Central memory CD8-positive, alpha-beta T cell (primary cell): ENCODE results near the gene MPZL1.

Experiments
- ATAC-seq: fragments of 150-1000 bp; cut with Tn5 transposase; replicated peaks from 2 replicates; pipeline ENCODE4 v1.10.0; 2022; ENCODE audit warnings: mild to moderate bottlenecking, moderate FRiP score, moderate number of reproducible peaks; ENCODE audit not compliant: poor library complexity, severe bottlenecking; ENCODE audit errors: extremely low read depth
- DNase-seq, 2 donors: peaks; one replicate each; pipeline ENCODE4 v3.0.0; 2021; ENCODE audit warnings: low spot score in 2 of 2
- H3K27ac Mint-ChIP-seq: one replicate; pipeline ENCODE4 v1.8.0; 2022; ENCODE audit warnings: low read depth, mild to moderate bottlenecking, moderate library complexity, mixed read lengths
- H3K27me3 Mint-ChIP-seq: one replicate; pipeline ENCODE4 v1.8.0; 2022; ENCODE audit warnings: mixed read lengths
- H3K36me3 Mint-ChIP-seq: one replicate; pipeline ENCODE4 v1.8.0; 2022; ENCODE audit warnings: mild to moderate bottlenecking, moderate library complexity, mixed read lengths; ENCODE audit not compliant: insufficient read depth
- H3K4me1 Mint-ChIP-seq: one replicate; pipeline ENCODE4 v1.8.0; 2022; ENCODE audit warnings: mixed read lengths
- H3K4me3 Mint-ChIP-seq: one replicate; pipeline ENCODE4 v1.8.0; 2022; ENCODE audit warnings: mild to moderate bottlenecking, moderate library complexity, mixed read lengths
- H3K9me3 Mint-ChIP-seq: one replicate; pipeline ENCODE4 v1.8.0; 2022; ENCODE audit warnings: mixed read lengths

MPZL1 gene

GRCh38 chr1:167749741-167750140, 28.0 kb downstream of the MPZL1 start:
- Mint-ChIP-seq H3K27me3 (no peaks in the 10 kb centered on the region), H3K4me1 (peaks cover 7% of the 10 kb centered on the region), H3K36me3 (no peaks in the 10 kb centered on the region), H3K27ac (no peak overlapping the region), H3K9me3 (no peaks in the 10 kb centered on the region), H3K4me3 (no peak overlapping the region)
- no peak for ATAC-seq
- DNase-seq = no peak

GRCh38 chr1:167750641-167751040, 28.9 kb downstream of the MPZL1 start:
- H3K4me1 Mint-ChIP-seq = peaks cover 7% of the 10 kb centered on the region
- no peaks in the 10 kb centered on the region for H3K9me3 Mint-ChIP-seq
- no peak overlapping the region for H3K27ac Mint-ChIP-seq
- no peaks in the 10 kb centered on the region for H3K27me3 Mint-ChIP-seq
- no peaks in the 10 kb centered on the region for H3K36me3 Mint-ChIP-seq
- H3K4me3 Mint-ChIP-seq = no peak overlapping the region
- ATAC-seq (no peak), DNase-seq (no peak)

- H3K27me3 Mint-ChIP-seq = no peaks in the 10 kb centered on the region
Measured at GRCh38 chr1:167751676-167752075, 29.9 kb downstream of the MPZL1 start.

GRCh38 chr1:167752219-167752985, 30.6 kb downstream of the MPZL1 start:
- peaks cover 7% of the 10 kb centered on the region for H3K4me1 Mint-ChIP-seq
- no peak for DNase-seq
- no peaks in the 10 kb centered on the region for H3K27me3 Mint-ChIP-seq
- H3K27ac Mint-ChIP-seq = no peak overlapping the region
- H3K9me3 Mint-ChIP-seq = no peaks in the 10 kb centered on the region
- ATAC-seq = no peak
- H3K36me3 Mint-ChIP-seq = no peaks in the 10 kb centered on the region
- H3K4me3 Mint-ChIP-seq = no peak overlapping the region

More at GRCh38 chr1:167751676-167752075, 29.9 kb downstream of the MPZL1 start:
- no peak overlapping the region for H3K27ac Mint-ChIP-seq
- H3K9me3 Mint-ChIP-seq = no peaks in the 10 kb centered on the region
- ATAC-seq (no peak), DNase-seq (no peak)
- H3K36me3 Mint-ChIP-seq = no peaks in the 10 kb centered on the region
- no peak overlapping the region for H3K4me3 Mint-ChIP-seq
- H3K4me1 Mint-ChIP-seq = peaks cover 7% of the 10 kb centered on the region

GRCh38 chr1:167755654-167756053, 33.9 kb downstream of the MPZL1 start:
- no peaks in the 10 kb centered on the region for H3K36me3 Mint-ChIP-seq
- no peak overlapping the region for H3K4me3 Mint-ChIP-seq
- no peak for DNase-seq
- no peak for ATAC-seq
- no peaks in the 10 kb centered on the region for H3K27me3 Mint-ChIP-seq
- H3K27ac Mint-ChIP-seq = no peak overlapping the region
- H3K4me1 Mint-ChIP-seq = peaks cover 7% of the 10 kb centered on the region
- H3K9me3 Mint-ChIP-seq = no peaks in the 10 kb centered on the region

- Mint-ChIP-seq H3K4me1 (peaks cover 19% of the 10 kb centered on the region), H3K27me3 (no peaks in the 10 kb centered on the region), H3K9me3 (no peaks in the 10 kb centered on the region), H3K27ac (no peak overlapping the region), H3K4me3 (no peak overlapping the region), H3K36me3 (no peaks in the 10 kb centered on the region)
- ATAC-seq (no peak), DNase-seq (no peak)
Measured at GRCh38 chr1:167756730-167757405, 35.1 kb downstream of the MPZL1 start.

GRCh38 chr1:167757433-167758309, 35.9 kb downstream of the MPZL1 start:
- H3K9me3 Mint-ChIP-seq = no peaks in the 10 kb centered on the region
- no peaks in the 10 kb centered on the region for H3K27me3 Mint-ChIP-seq
- DNase-seq = no peak
- ATAC-seq = no peak
- no peaks in the 10 kb centered on the region for H3K36me3 Mint-ChIP-seq
- H3K4me3 Mint-ChIP-seq = no peak overlapping the region
- no peak overlapping the region for H3K27ac Mint-ChIP-seq
- H3K4me1 Mint-ChIP-seq = peaks cover 25% of the 10 kb centered on the region

GRCh38 chr1:167761400-167761799, 39.6 kb downstream of the MPZL1 start:
- no peaks in the 10 kb centered on the region for H3K36me3 Mint-ChIP-seq

GRCh38 chr1:167762061-167762746, 40.4 kb downstream of the MPZL1 start:
- no peaks in the 10 kb centered on the region for H3K27me3 Mint-ChIP-seq
- ATAC-seq (no peak), DNase-seq (no peak)
- H3K9me3 Mint-ChIP-seq = no peaks in the 10 kb centered on the region
- no peaks in the 10 kb centered on the region for H3K36me3 Mint-ChIP-seq
- no peak overlapping the region for H3K4me3 Mint-ChIP-seq
- peaks cover 20% of the 10 kb centered on the region for H3K4me1 Mint-ChIP-seq
- H3K27ac Mint-ChIP-seq = peak overlapping the region; percentile 22

More at GRCh38 chr1:167761400-167761799, 39.6 kb downstream of the MPZL1 start:
- Mint-ChIP-seq H3K27ac (peak overlapping the region; percentile 22), H3K9me3 (no peaks in the 10 kb centered on the region), H3K27me3 (no peaks in the 10 kb centered on the region), H3K4me3 (no peak overlapping the region), H3K4me1 (peaks cover 20% of the 10 kb centered on the region)
- DNase-seq (no peak), ATAC-seq (no peak)

- ATAC-seq = no peak
- no peak overlapping the region for H3K4me3 Mint-ChIP-seq
- DNase-seq = no peak
- H3K4me1 Mint-ChIP-seq = peaks cover 20% of the 10 kb centered on the region
- H3K36me3 Mint-ChIP-seq = no peaks in the 10 kb centered on the region
- no peak overlapping the region for H3K27ac Mint-ChIP-seq
- no peaks in the 10 kb centered on the region for H3K27me3 Mint-ChIP-seq
- H3K9me3 Mint-ChIP-seq = no peaks in the 10 kb centered on the region
Measured at GRCh38 chr1:167763525-167764220, 41.9 kb downstream of the MPZL1 start.

- Mint-ChIP-seq H3K27me3 (no peaks in the 10 kb centered on the region), H3K36me3 (no peaks in the 10 kb centered on the region), H3K4me1 (peaks cover 20% of the 10 kb centered on the region), H3K4me3 (no peak overlapping the region), H3K9me3 (no peaks in the 10 kb centered on the region), H3K27ac (no peak overlapping the region)
- DNase-seq (no peak), ATAC-seq (no peak)
Measured at GRCh38 chr1:167764458-167765330, 42.9 kb downstream of the MPZL1 start.
